KMS-11 (cell line): ENCODE results near the gene PCK1.

Experiments
- H2AFZ ChIP-seq: fragments of 200-600 bp; sonication (generic); 2 replicates; pipeline ENCODE4 v1.6.1; 2016; ENCODE audit warnings: antibody characterized with exemption, mixed run types, low read depth
- H3K27ac ChIP-seq: fragments of 200-600 bp; sonication (generic); 2 replicates; pipeline ENCODE4 v1.6.1; 2016; ENCODE audit warnings: mild to moderate bottlenecking, mixed run types
- H3K27me3 ChIP-seq: fragments of 200-600 bp; sonication (generic); 2 replicates; pipeline ENCODE4 v1.6.1; 2017; ENCODE audit warnings: mild to moderate bottlenecking, low read depth, mixed run types, moderate library complexity; ENCODE audit not compliant: insufficient read depth
- H3K36me3 ChIP-seq: fragments of 200-600 bp; sonication (generic); 2 replicates; pipeline ENCODE4 v1.6.1; 2017; ENCODE audit warnings: mild to moderate bottlenecking, mixed run types; ENCODE audit not compliant: insufficient read depth
- H3K4me1 ChIP-seq: fragments of 200-600 bp; sonication (generic); 2 replicates; pipeline ENCODE4 v1.6.1; 2016; ENCODE audit warnings: mild to moderate bottlenecking, low read depth, mixed run types; ENCODE audit not compliant: poor library complexity, severe bottlenecking
- H3K4me2 ChIP-seq: fragments of 200-600 bp; sonication (generic); 2 replicates; pipeline ENCODE4 v1.7.0; 2016; ENCODE audit warnings: mild to moderate bottlenecking, mixed run types
- H3K4me3 ChIP-seq: fragments of 200-600 bp; sonication (generic); IDR thresholded peaks from 2 replicates; pipeline ENCODE4 v1.6.1; 2017; ENCODE audit warnings: low read depth, low read length, mixed read lengths; ENCODE audit not compliant: insufficient read depth
- H3K79me2 ChIP-seq: fragments of 200-600 bp; sonication (generic); 2 replicates; pipeline ENCODE4 v1.6.1; 2016; ENCODE audit warnings: low read depth, mixed run types; ENCODE audit not compliant: insufficient read depth
- H3K9ac ChIP-seq: fragments of 200-600 bp; sonication (generic); 2 replicates; pipeline ENCODE4 v1.6.1; 2016; ENCODE audit warnings: mild to moderate bottlenecking, mixed run types
- H4K20me1 ChIP-seq: fragments of 200-600 bp; sonication (generic); 2 replicates; pipeline ENCODE4 v1.6.1; 2016; ENCODE audit warnings: mild to moderate bottlenecking, mixed run types; ENCODE audit not compliant: insufficient read depth
- CTCF ChIP-seq: fragments of 200-600 bp; sonication (generic); conservative IDR thresholded peaks from 2 replicates; pipeline ENCODE4 v1.6.1; 2017; ENCODE audit warnings: low read depth, mild to moderate bottlenecking, antibody characterized with exemption, low read length, moderate library complexity, mixed read lengths

The PCK1 gene

GRCh38 chr20:57544838-57545564 is 15.9 kb upstream of the PCK1 start:
- no peak overlapping the region for H3K9ac ChIP-seq
- H3K27me3 ChIP-seq = peaks cover 41% of the 10 kb centered on the region; the same call in 1 of the 2 replicates
- no peaks in the 10 kb centered on the region for H4K20me1 ChIP-seq
- H3K4me3 ChIP-seq = no peak overlapping the region
- no peaks in the 10 kb centered on the region for H3K36me3 ChIP-seq
- H3K79me2 ChIP-seq = no peaks in the 10 kb centered on the region
- no peak for TF ChIP-seq CTCF
- H3K4me2 ChIP-seq = no peak overlapping the region
- H3K27ac ChIP-seq = no peak overlapping the region
- no peaks in the 10 kb centered on the region for H3K4me1 ChIP-seq
- no peak overlapping the region for H2AFZ ChIP-seq

DNA sequence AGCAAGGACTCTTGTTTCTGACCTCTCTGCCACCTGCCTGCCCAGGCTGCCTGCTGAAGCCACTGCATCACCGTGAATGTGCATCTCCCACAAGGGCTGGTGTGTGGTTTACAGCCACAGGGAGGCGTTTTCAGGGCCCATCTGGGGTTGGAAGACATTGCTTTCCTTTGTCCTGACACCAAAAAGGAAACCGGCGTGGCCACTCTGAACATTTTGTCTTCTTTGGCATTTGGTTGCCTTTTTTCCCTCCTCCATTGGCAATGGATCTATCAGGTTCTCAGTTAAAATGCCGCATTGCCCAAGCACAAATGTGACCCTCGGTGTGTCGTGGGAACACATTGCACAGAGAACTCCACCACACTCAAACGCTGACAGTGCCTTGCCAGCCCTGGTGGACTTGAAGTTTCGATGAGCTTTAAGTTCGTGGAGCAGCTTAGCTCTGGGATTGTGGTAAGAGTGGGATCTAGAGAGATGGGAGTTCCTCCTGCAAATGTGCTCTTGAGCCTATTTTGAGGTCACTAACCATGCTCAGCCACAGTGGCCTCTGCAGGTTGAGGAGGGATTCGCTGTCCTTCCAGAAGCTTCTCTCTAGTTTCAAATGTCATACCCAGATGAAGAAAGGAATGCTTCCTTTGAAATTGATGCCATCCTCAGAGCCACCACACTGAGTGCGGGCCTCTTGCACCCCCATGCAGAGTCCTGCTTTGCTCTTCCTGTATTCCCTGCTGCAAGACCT is 14.8 kb upstream of the PCK1 start:
- Histone ChIP-seq H3K4me2 (no peak overlapping the region), H3K4me3 (no peak overlapping the region), H3K27ac (no peak overlapping the region), H3K27me3 (peaks cover 44% of the 10 kb centered on the region; the same call in 1 of the 2 replicates), H3K36me3 (no peaks in the 10 kb centered on the region), H3K4me1 (no peaks in the 10 kb centered on the region), H3K9ac (no peak overlapping the region), H3K79me2 (no peaks in the 10 kb centered on the region), H4K20me1 (no peaks in the 10 kb centered on the region), H2AFZ (no peak overlapping the region)
- no peak for TF ChIP-seq CTCF

DNA sequence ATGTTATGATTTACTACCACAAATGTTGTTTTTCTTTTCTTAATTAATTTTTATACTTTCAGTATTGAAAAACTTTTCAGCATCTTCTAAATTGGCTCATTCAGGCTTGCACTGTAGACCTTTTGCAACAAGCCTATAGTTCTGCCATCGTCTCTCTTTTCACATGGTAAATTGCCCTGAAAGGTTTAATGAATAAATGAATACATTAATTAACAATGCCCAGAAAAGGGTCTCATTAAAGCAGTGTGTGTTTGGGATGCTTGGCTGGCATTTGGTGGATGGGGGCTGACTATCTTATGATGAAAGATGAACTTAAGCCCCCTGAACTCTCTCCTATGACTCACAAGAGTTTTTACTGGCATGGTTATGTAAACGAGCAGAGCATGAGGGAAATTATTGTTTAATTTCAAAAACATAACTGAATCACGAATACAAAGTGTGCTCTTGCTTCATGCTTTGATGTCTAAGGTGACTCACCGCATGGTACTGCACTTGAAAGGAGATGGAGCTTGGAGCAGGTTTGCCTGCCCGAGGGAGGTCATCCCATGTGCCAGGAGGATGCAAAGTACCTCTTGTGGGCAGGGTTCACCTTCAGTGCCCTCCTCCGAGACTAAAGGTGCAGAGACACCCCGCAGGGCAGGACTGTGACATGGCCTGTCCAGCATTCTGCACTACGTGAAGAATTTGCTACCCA is 13.8 kb upstream of the PCK1 start:
- no peaks in the 10 kb centered on the region for H3K4me1 ChIP-seq
- TF ChIP-seq CTCF = no peak
- H3K79me2 ChIP-seq = no peaks in the 10 kb centered on the region
- no peak overlapping the region for H3K4me2 ChIP-seq
- no peak overlapping the region for H3K9ac ChIP-seq
- H3K4me3 ChIP-seq = no peak overlapping the region
- H3K27ac ChIP-seq = no peak overlapping the region
- peaks cover 53% of the 10 kb centered on the region; the same call in 1 of the 2 replicates for H3K27me3 ChIP-seq
- H2AFZ ChIP-seq = no peak overlapping the region
- no peaks in the 10 kb centered on the region for H4K20me1 ChIP-seq
- no peaks in the 10 kb centered on the region for H3K36me3 ChIP-seq

DNA sequence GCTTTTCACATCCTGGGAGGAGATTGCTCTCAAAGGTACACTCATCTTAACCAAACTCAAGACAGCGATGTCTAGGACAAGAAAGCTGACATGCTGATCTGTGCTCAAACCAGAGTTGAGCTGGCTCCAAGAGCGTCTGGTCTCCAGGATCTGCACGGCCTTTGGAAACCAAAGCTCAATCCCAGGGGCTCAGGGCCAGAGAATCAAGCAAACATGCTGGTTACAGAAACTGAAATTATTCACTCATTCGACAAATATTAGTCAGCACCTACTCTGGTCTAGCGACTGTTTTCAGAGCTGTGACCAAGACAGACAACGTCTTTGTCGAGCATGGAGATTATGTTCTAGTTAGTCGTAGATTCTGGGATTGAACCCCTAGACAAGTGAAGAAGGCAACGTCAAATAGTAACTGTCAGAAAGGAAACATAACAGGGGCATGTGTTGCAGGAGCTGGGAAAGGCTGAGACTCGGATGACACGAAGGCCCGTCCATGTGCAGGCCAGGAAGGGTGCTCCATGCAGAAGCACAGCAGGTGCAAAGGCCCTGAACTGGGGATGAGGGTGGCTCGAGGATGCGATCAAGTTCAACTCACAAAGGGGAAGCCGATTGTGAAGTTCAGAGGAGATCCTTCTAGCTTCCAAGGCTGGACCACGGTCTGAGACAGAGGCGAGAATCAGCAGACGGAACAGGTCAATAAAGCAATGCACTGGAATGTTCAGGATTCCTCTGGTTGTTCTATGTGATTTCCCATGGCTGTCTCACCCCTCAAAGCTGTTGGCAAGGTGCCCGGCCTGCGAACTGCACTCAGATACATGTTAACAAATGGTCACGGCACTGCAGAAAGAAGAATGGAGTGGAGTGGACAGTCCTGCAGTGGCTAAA is 12.5 kb upstream of the PCK1 start:
- Histone ChIP-seq H2AFZ (no peak overlapping the region), H3K27me3 (peaks cover 61% of the 10 kb centered on the region; the same call in 1 of the 2 replicates), H3K36me3 (no peaks in the 10 kb centered on the region), H3K4me1 (no peaks in the 10 kb centered on the region), H3K9ac (no peak overlapping the region), H3K4me3 (no peak overlapping the region), H3K27ac (no peak overlapping the region), H4K20me1 (no peaks in the 10 kb centered on the region), H3K79me2 (no peaks in the 10 kb centered on the region), H3K4me2 (no peak overlapping the region)
- TF ChIP-seq CTCF = no peak
